Neuronal stem cell (in vitro differentiated cells): Measurements from ENCODE around the gene USP28.

Experiments
- DNase-seq: peaks from one replicate; pipeline ENCODE4 v3.0.0-alpha.2; 2013; ENCODE audit warnings: low spot score
- H2AFZ ChIP-seq: one replicate; pipeline ENCODE4 v1.6.1; 2013; ENCODE audit warnings: mild to moderate bottlenecking, low read length, inconsistent platforms
- H2AK5ac ChIP-seq: 2 replicates; pipeline ENCODE4 v1.6.1; 2013; ENCODE audit warnings: low read depth, mild to moderate bottlenecking, inconsistent platforms, low read length, moderate library complexity, mixed read lengths
- H2BK120ac ChIP-seq: 2 replicates; pipeline ENCODE4 v1.6.1; 2013; ENCODE audit warnings: low read depth, mild to moderate bottlenecking, inconsistent platforms, low read length, moderate library complexity, mixed read lengths
- H2BK12ac ChIP-seq: one replicate; pipeline ENCODE4 v1.6.1; 2013; ENCODE audit warnings: low read length, inconsistent platforms
- H2BK15ac ChIP-seq: 2 replicates; pipeline ENCODE4 v1.6.1; 2013; ENCODE audit warnings: mild to moderate bottlenecking, low read length, inconsistent platforms, mixed read lengths
- H2BK5ac ChIP-seq: one replicate; pipeline ENCODE4 v1.6.1; 2013; ENCODE audit warnings: inconsistent platforms, mild to moderate bottlenecking, low read length, moderate library complexity
- H3K14ac ChIP-seq: one replicate; pipeline ENCODE4 v1.6.1; 2013; ENCODE audit warnings: low read length, inconsistent platforms
- H3K18ac ChIP-seq: 2 replicates; pipeline ENCODE4 v1.6.1; 2013; ENCODE audit warnings: low read length, inconsistent platforms
- H3K23ac ChIP-seq: 2 replicates; pipeline ENCODE4 v1.6.1; 2013; ENCODE audit warnings: low read depth, mild to moderate bottlenecking, mixed read lengths, low read length, inconsistent platforms; ENCODE audit not compliant: poor library complexity
- H3K27ac ChIP-seq: replicated peaks from 3 replicates; pipeline ENCODE4 v1.5.1; 2013; ENCODE audit warnings: low read length, inconsistent platforms
- H3K27me3 ChIP-seq, 3 experiments: 2 replicates each; pipeline ENCODE4 v1.6.1; 2013; ENCODE audit warnings: low read length in 3 of 3, mild to moderate bottlenecking in 2 of 3, inconsistent platforms in 1 of 3, low read depth in 1 of 3, mixed read lengths in 1 of 3, moderate library complexity in 1 of 3; ENCODE audit not compliant: control insufficient read depth in 3 of 3, insufficient read depth in 3 of 3
- H3K36me3 ChIP-seq, 2 donors: replicated peaks in 1 of 2; 2 replicates each; pipeline ENCODE4 v1.6.1; 2013; ENCODE audit warnings: low read length in 2 of 2; ENCODE audit not compliant: control insufficient read depth in 2 of 2, insufficient read depth in 2 of 2
- H3K4ac ChIP-seq: 2 replicates; pipeline ENCODE4 v1.6.1; 2013; ENCODE audit warnings: inconsistent platforms, mild to moderate bottlenecking, low read length, moderate library complexity
- H3K4me1 ChIP-seq, 2 donors: 1 replicate in 1 of 2; 2 replicates in 1 of 2; pipeline ENCODE4 v1.6.1; 2013; ENCODE audit warnings: low read length in 2 of 2, low read depth in 1 of 2; ENCODE audit not compliant: control insufficient read depth in 2 of 2, insufficient read depth in 1 of 2
- H3K4me2 ChIP-seq: one replicate; pipeline ENCODE4 v1.6.1; 2013; ENCODE audit warnings: mild to moderate bottlenecking, low read length, inconsistent platforms; ENCODE audit not compliant: insufficient read depth, poor library complexity, severe bottlenecking
- H3K4me3 ChIP-seq, 2 donors: 2 replicates each; pipeline ENCODE4 v1.5.1; 2013; ENCODE audit warnings: low read length in 2 of 2, mild to moderate bottlenecking in 2 of 2, inconsistent platforms in 1 of 2, moderate library complexity in 1 of 2
- H3K79me1 ChIP-seq: one replicate; pipeline ENCODE4 v1.6.1; 2013; ENCODE audit warnings: low read depth, mild to moderate bottlenecking, inconsistent platforms, low read length, moderate library complexity
- H3K9ac ChIP-seq: one replicate; pipeline ENCODE4 v1.6.1; 2013; ENCODE audit warnings: mild to moderate bottlenecking, low read depth, low read length, inconsistent platforms; ENCODE audit not compliant: poor library complexity
- H3K9me3 ChIP-seq, 2 donors: replicated peaks in 1 of 2; 2 replicates each; pipeline versions ENCODE3 to v1.6.1; 2013; ENCODE audit warnings: low read length in 2 of 2, mild to moderate bottlenecking in 2 of 2, inconsistent platforms in 1 of 2, low read depth in 1 of 2, mixed read lengths in 1 of 2, moderate library complexity in 1 of 2; ENCODE audit not compliant: control insufficient read depth in 2 of 2, insufficient read depth in 1 of 2
- H4K8ac ChIP-seq: one replicate; pipeline ENCODE4 v1.6.1; 2013; ENCODE audit warnings: low read depth, mild to moderate bottlenecking, inconsistent platforms, low read length, moderate library complexity
- H4K91ac ChIP-seq: one replicate; pipeline ENCODE4 v1.6.1; 2013; ENCODE audit warnings: low read length, low read depth, mild to moderate bottlenecking, inconsistent platforms; ENCODE audit not compliant: poor library complexity
- WGBS, 2 donors: extraction: QIAGEN DNeasy Blood & Tissue Kit; methylation state at CpG; one replicate each; pipeline ENCODE4 v1.1.7; 2013; ENCODE audit warnings: missing lambda C conversion rate in 2 of 2, mixed read lengths in 1 of 2; ENCODE audit not compliant: insufficient read length in 2 of 2, insufficient replicate concordance in 1 of 2; ENCODE audit errors: extremely low coverage in 2 of 2; 5-methylcytosine and 5-hydroxymethylcytosine counted together

Gene USP28

DNA sequence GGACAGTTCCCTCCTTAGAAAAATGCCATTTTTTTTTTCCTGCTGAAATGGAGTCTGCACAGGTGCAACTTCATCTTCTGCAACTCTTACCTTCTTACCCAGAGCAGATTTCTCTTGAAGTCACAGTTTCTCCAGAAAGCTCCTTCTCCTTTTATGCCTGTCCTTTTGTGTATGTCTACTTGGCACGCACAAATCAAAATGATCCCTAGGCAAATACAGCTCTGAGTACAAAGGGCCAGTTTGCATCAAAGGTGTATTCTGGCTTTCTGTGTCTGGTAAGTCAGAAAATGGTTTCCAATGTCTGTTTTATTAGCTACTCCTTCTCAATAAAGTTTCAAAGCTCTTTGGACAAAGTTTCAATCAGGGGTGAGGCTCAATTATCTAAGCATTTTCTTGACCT lies 93.2 kb downstream of the USP28 start:
- peaks cover 0 to 4% of the 10 kb centered on the region in 2 donors for H3K4me1 ChIP-seq
- WGBS, 2 donors: no CpG with 5 or more reads among the region's 1 CpG

GRCh38 chr11:113781682-113782081 lies 93.7 kb downstream of the USP28 start:
- H2BK15ac ChIP-seq: no peak overlapping the region
- no peak overlapping the region for H2AK5ac ChIP-seq
- DNase-seq: no peak
- H2BK12ac ChIP-seq: no peak overlapping the region
- no peak overlapping the region for H2AFZ ChIP-seq
- H3K79me1 ChIP-seq: no peaks in the 10 kb centered on the region
- H3K9ac ChIP-seq: no peak overlapping the region
- no peak overlapping the region for H4K8ac ChIP-seq
- no peak overlapping the region for H3K14ac ChIP-seq
- H2BK5ac ChIP-seq: no peak overlapping the region
- H3K36me3 ChIP-seq: no peaks in the 10 kb centered on the region
- H3K23ac ChIP-seq: no peak overlapping the region
- H3K27me3 ChIP-seq: peaks cover 0 to 15% (median 0%) of the 10 kb centered on the region in 3 experiments
- no peak overlapping the region for H4K91ac ChIP-seq
- H2BK120ac ChIP-seq: no peak overlapping the region
- H3K4ac ChIP-seq: no peak overlapping the region
- H3K18ac ChIP-seq: no peak overlapping the region
- H3K4me3 ChIP-seq: no peak overlapping the region
- peaks cover 0 to 4% of the 10 kb centered on the region in 2 donors for H3K4me1 ChIP-seq
- no peak overlapping the region for H3K27ac ChIP-seq
- no peaks in the 10 kb centered on the region for H3K9me3 ChIP-seq
- WGBS, 2 donors: no CpG with 5 or more reads among the region's 5 CpGs
- no peak overlapping the region for H3K4me2 ChIP-seq

More for the DNA sequence above, 93.2 kb downstream of the USP28 start:
- no peaks in the 10 kb centered on the region for H3K79me1 ChIP-seq
- H3K4me3 ChIP-seq: no peak overlapping the region
- H3K36me3 ChIP-seq: no peaks in the 10 kb centered on the region
- no peaks in the 10 kb centered on the region for H3K9me3 ChIP-seq
- H4K8ac ChIP-seq: no peak overlapping the region
- no peak overlapping the region for H2AFZ ChIP-seq
- H2BK5ac ChIP-seq: no peak overlapping the region
- H3K4ac ChIP-seq: no peak overlapping the region
- no peak overlapping the region for H3K18ac ChIP-seq
- no peak overlapping the region for H3K4me2 ChIP-seq
- no peak overlapping the region for H2BK120ac ChIP-seq
- no peak overlapping the region for H2BK12ac ChIP-seq
- no peak overlapping the region for H3K27ac ChIP-seq
- H2BK15ac ChIP-seq: no peak overlapping the region
- H4K91ac ChIP-seq: no peak overlapping the region
- H3K27me3 ChIP-seq: peaks cover 0 to 15% (median 0%) of the 10 kb centered on the region in 3 experiments
- H3K9ac ChIP-seq: no peak overlapping the region
- H3K14ac ChIP-seq: no peak overlapping the region
- H2AK5ac ChIP-seq: no peak overlapping the region
- H3K23ac ChIP-seq: no peak overlapping the region
- DNase-seq: no peak

- Histone ChIP-seq H3K14ac (no peak within 1 kb of the TSS), H3K9me3 (no peaks in the 10 kb centered on the region), H4K91ac (no peak within 1 kb of the TSS), H3K36me3 (no peaks in the 10 kb centered on the region), H3K79me1 (no peaks in the 10 kb centered on the region), H3K27me3 (peaks cover 0 to 21% (median 0%) of the 10 kb centered on the region in 3 experiments), H4K8ac (no peak within 1 kb of the TSS), H3K23ac (no peak within 1 kb of the TSS), H3K27ac (no peak within 1 kb of the TSS), H2AFZ (no peak within 1 kb of the TSS), H3K4ac (no peak within 1 kb of the TSS), H2BK120ac (no peak within 1 kb of the TSS), H3K4me3 (no peak within 1 kb of the TSS), H2AK5ac (no peak within 1 kb of the TSS), H2BK5ac (no peak within 1 kb of the TSS), H3K18ac (no peak within 1 kb of the TSS), H3K4me2 (no peak within 1 kb of the TSS), H3K9ac (no peak within 1 kb of the TSS), H2BK15ac (no peak within 1 kb of the TSS), H3K4me1 (peaks cover 0 to 4% of the 10 kb centered on the region in 2 donors), H2BK12ac (no peak within 1 kb of the TSS)
- DNase-seq: no peak
- WGBS, 2 donors: no CpG with 5 or more reads among the region's 4 CpGs
Observed at GRCh38 chr11:113779496-113779895, 95.9 kb downstream of the USP28 start, which contains the start of gene CLDN25. Gene CLDN25 (plus strand): TSS chr11:113779796. CDS start chr11:113779796, 0 bp downstream.

GRCh38 chr11:113778111-113778910 lies 97.1 kb downstream of the USP28 start:
- H2BK5ac ChIP-seq: no peak overlapping the region
- H3K14ac ChIP-seq: no peak overlapping the region
- peaks cover 0 to 17% (median 0%) of the 10 kb centered on the region in 3 experiments for H3K27me3 ChIP-seq
- no peak overlapping the region for H2BK12ac ChIP-seq
- H3K18ac ChIP-seq: no peak overlapping the region
- no peak overlapping the region for H3K4me3 ChIP-seq
- H3K79me1 ChIP-seq: peaks cover 1% of the 10 kb centered on the region
- H3K9ac ChIP-seq: no peak overlapping the region
- DNase-seq: no peak
- H2AFZ ChIP-seq: peak overlapping the region; percentile 81
- WGBS, 2 donors: 100% methylated on average over 1 of the region's 11 CpGs; no CpG with 5 or more reads in 1 of the 2 donors
- no peak overlapping the region for H4K8ac ChIP-seq
- no peak overlapping the region for H3K23ac ChIP-seq
- no peak overlapping the region for H2BK120ac ChIP-seq
- H3K9me3 ChIP-seq: no peaks in the 10 kb centered on the region
- peaks cover 0 to 4% of the 10 kb centered on the region in 2 donors for H3K4me1 ChIP-seq
- no peak overlapping the region for H3K4me2 ChIP-seq
- H3K4ac ChIP-seq: no peak overlapping the region
- H4K91ac ChIP-seq: no peak overlapping the region
- no peak overlapping the region for H3K27ac ChIP-seq
- no peaks in the 10 kb centered on the region for H3K36me3 ChIP-seq
- H2AK5ac ChIP-seq: no peak overlapping the region
- H2BK15ac ChIP-seq: no peak overlapping the region
